ENCODE results near the gene ATL3. TPM values are rescaled to one million over a fixed set of nuclear protein-coding genes. Genes with fewer than 3 reads are reported as not detected.

Gene ATL3
- total and polyA plus RNA-seq, 8 donors: 5.7 to 99.3 (median 23.7) TPM

- DNase-seq: no peak
- H3K27me3 ChIP-seq: no peaks in the 10 kb centered on the region
- H3K9me3 ChIP-seq: no peaks in the 10 kb centered on the region
- H3K4me1 ChIP-seq: no peaks in the 10 kb centered on the region
- TF ChIP-seq POLR2A (IDR thresholded peaks at IDR 0.05) (no peak), EP300 (IDR thresholded peaks at IDR 0.05) (no peak), CTCF (IDR thresholded peaks at IDR 0.05) (no peak), POLR2AphosphoS5 (IDR thresholded peaks at IDR 0.05) (no peak)
- H3K27ac ChIP-seq: no peak overlapping the region
- intact Hi-C loops (cut with DNase I; ENCODE audit: low total_unique reads): no loop called here
- H3K4me3 ChIP-seq: no peak overlapping the region
- 89 to 97% (median 92%) methylated on average over 1 of the region's 1 CpG for WGBS, 5 donors
- peaks cover 0 to 13% (median 5%) of the 10 kb centered on the region in 4 donors for H3K36me3 ChIP-seq
Observed at GRCh38 chr11:63719001-63719400, 47.8 kb upstream of the ATL3 start.

GRCh38 chr11:63716046-63716445 is 44.9 kb upstream of the ATL3 start:
- TF ChIP-seq CTCF (IDR thresholded peaks at IDR 0.05) (no peak), EP300 (IDR thresholded peaks at IDR 0.05) (no peak), POLR2A (IDR thresholded peaks at IDR 0.05) (no peak), POLR2AphosphoS5 (IDR thresholded peaks at IDR 0.05) (no peak)
- no peaks in the 10 kb centered on the region for H3K27me3 ChIP-seq
- H3K9me3 ChIP-seq: no peaks in the 10 kb centered on the region
- H3K36me3 ChIP-seq: peaks cover 0 to 13% (median 5%) of the 10 kb centered on the region in 4 donors
- intact Hi-C loops (cut with DNase I; ENCODE audit: low total_unique reads): no loop called here
- H3K4me1 ChIP-seq: no peaks in the 10 kb centered on the region
- DNase-seq: no peak
- no peak overlapping the region for H3K27ac ChIP-seq
- no peak overlapping the region for H3K4me3 ChIP-seq

GRCh38 chr11:63713766-63714165 is 42.6 kb upstream of the ATL3 start:
- no peaks in the 10 kb centered on the region for H3K27me3 ChIP-seq
- intact Hi-C loops (cut with DNase I; ENCODE audit: low total_unique reads): no loop called here
- DNase-seq: no peak
- 82 to 98% (median 89%) methylated on average over 2 of the region's 2 CpGs for WGBS, 5 donors
- TF ChIP-seq POLR2AphosphoS5 (IDR thresholded peaks at IDR 0.05): no peak
- no peak for TF ChIP-seq EP300 (IDR thresholded peaks at IDR 0.05)
- TF ChIP-seq CTCF (IDR thresholded peaks at IDR 0.05): no peak
- no peak for TF ChIP-seq POLR2A (IDR thresholded peaks at IDR 0.05)
- H3K4me1 ChIP-seq: peaks cover 0 to 15% (median 0%) of the 10 kb centered on the region in 4 donors
- H3K9me3 ChIP-seq: no peaks in the 10 kb centered on the region
- peaks cover 0 to 4% (median under 1%) of the 10 kb centered on the region in 4 donors for H3K36me3 ChIP-seq
- no peak overlapping the region for H3K27ac ChIP-seq
- H3K4me3 ChIP-seq: no peak overlapping the region

- TF ChIP-seq EP300 (IDR thresholded peaks at IDR 0.05) (no peak), CTCF (IDR thresholded peaks at IDR 0.05) (no peak), POLR2A (IDR thresholded peaks at IDR 0.05) (no peak), POLR2AphosphoS5 (IDR thresholded peaks at IDR 0.05) (no peak)
- intact Hi-C loops (cut with DNase I; ENCODE audit: low total_unique reads): no loop called here
Observed at GRCh38 chr11:63711838-63712237, 40.7 kb upstream of the ATL3 start.

More at GRCh38 chr11:63711838-63712237, 40.7 kb upstream of the ATL3 start:
- DNase-seq: no peak
- no peaks in the 10 kb centered on the region for H3K27me3 ChIP-seq
- H3K27ac ChIP-seq: no peak overlapping the region
- H3K4me3 ChIP-seq: no peak overlapping the region
- no peaks in the 10 kb centered on the region for H3K9me3 ChIP-seq
- peaks cover 0 to 17% (median 0%) of the 10 kb centered on the region in 4 donors for H3K4me1 ChIP-seq
- WGBS, 5 donors: 86 to 91% (median 89%) methylated on average over 6 of the region's 6 CpGs
- H3K36me3 ChIP-seq: peaks cover 0 to 3% (median 0%) of the 10 kb centered on the region in 4 donors

Measured in stomach (tissue), 9 donors.